ENCODE data around the gene TMEM117.
"Not testable (repeated sequence)": the region's sequence is repeated elsewhere in the genome, so short reads cannot be mapped to it uniquely, and the experiment has no call there.

TMEM117 gene

GRCh38 chr12:44299524-44299923, 463.6 kb downstream of the TMEM117 start:
- no peak for DNase-seq (ENCODE audit: low spot score)

- DNase-seq (ENCODE audit: low spot score), result no peak
Observed at GRCh38 chr12:44307506-44308168, 471.8 kb downstream of the TMEM117 start.

DNA sequence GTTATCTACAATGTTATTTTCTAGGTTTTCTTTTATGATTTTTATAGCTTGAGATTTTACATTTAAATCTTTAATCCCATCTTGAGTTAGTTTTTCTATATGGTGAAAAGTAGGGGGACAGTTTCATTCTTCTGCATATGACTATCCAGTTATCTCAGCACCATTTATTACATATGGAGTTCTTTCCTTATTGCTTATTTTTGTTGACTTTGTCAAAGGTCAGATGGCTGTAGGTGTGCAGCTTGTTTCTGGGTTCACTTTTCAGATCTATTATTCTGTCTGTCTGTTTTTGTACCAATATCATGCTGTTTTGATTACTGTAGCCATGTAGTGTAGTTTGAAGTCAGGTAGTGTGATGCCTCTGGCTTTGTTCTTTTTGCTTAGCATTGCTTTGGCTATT, 477.3 kb downstream of the TMEM117 start:
- no peak for DNase-seq (ENCODE audit: low spot score)

GRCh38 chr12:44314007-44314500, 478.2 kb downstream of the TMEM117 start:
- DNase-seq (ENCODE audit: low spot score), result no peak

GRCh38 chr12:44317651-44318126, 481.8 kb downstream of the TMEM117 start:
- DNase-seq (ENCODE audit: low spot score), result no peak

DNA sequence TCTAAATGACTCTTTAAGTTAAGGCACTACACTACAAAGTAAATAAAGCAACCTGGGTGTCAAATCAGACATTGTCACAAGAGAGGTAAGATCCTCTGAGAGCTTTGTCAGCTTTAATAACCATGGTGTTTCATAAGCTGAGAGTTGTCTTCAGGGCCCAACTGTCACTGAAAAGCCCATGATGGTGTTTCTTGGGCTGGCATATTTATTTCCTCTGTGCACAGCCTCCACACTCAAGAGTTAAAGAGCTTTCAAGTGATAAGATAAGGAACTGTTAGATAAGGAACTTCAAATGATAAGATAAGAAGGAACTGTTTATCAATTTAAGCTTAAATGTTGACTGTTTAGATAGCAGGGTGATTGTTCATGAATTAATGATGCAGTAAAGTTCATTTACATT, 495.4 kb downstream of the TMEM117 start:
- no peak for DNase-seq (ENCODE audit: low spot score)

- DNase-seq (ENCODE audit: low spot score), result no peak
Observed at GRCh38 chr12:44334347-44334746, 498.5 kb downstream of the TMEM117 start.

- DNase-seq (ENCODE audit: low spot score), result no peak
Observed at GRCh38 chr12:44335030-44335429, 499.1 kb downstream of the TMEM117 start.

DNA sequence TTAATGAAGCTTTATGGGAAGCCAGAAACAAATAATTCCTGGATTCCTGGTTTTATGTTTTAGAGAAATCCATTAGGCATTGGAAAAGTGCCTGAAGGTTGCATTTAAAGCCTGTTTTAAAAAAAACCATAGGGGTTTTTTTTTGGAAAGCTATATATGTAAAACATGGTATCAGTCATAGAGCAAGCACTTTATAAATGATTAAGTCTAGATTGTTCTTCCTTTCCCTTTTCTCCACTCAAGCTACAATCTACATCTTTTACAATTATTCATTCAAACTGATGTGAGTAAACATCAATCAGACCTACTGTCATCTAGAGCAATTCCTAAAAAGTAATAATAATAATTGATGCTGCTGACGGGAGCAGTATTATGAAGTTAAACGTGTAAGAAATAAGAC, 500.7 kb downstream of the TMEM117 start:
- DNase-seq (ENCODE audit: low spot score), result no peak

GRCh38 chr12:44342371-44342770, 506.5 kb downstream of the TMEM117 start:
- DNase-seq (ENCODE audit: low spot score), result no peak

DNA sequence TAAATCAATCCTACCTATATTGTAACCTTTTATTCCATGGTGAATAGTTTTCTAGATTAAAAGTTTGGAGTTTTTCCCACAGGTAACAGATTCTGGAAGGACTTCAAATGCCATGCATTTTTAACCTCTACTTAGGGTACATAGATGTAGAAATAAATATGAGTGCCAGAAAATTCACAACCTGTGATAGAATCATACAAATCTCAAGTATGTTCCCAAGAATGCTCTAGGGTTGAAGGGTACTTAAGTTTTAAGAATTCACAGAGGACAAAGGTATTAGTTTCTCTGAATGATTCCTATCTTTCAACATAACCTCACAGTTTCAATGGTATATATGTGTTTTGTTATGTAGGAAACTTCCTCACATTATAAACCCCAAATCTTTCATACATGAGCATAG, 511.3 kb downstream of the TMEM117 start:
- DNase-seq (ENCODE audit: low spot score), result no peak

DNA sequence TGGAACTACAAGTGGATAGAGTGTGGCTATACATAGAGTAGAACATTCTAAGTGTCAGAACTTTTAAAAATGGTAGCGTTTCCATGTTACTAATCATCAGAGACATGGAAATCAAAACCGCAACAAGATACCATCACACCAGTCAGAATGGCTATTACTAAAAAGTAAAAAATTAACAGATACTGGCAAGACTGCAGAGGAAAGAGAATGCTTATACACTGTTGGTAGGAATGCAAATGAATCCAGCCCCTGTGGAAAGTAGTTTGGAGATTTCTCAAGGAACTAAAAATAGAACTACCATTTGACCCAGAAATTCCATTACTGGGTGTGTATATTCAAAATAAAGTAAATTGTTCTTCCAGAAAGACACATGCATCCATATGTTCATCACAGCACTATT, 521.6 kb downstream of the TMEM117 start:
- DNase-seq (ENCODE audit: low spot score), result no peak

DNA sequence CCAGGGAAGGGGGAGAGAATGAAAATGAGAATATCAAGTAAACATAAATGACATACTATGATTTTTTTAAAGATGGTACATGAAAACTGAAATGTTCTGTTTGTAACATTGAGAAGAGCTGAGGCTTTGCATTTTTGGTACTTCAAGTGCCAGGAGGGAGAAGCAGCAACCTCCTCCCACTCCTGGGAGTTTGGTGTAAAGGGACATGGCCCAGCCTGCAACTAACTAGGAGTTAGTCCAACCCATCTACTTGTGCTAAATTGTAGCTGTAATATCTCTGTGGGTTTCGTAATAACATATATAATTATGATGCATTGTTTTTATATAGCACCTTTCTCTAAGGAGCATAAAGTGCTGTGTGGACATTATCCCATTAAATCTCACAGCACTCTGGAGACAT, 522.8 kb downstream of the TMEM117 start:
- DNase-seq (ENCODE audit: low spot score), result no peak

DNA sequence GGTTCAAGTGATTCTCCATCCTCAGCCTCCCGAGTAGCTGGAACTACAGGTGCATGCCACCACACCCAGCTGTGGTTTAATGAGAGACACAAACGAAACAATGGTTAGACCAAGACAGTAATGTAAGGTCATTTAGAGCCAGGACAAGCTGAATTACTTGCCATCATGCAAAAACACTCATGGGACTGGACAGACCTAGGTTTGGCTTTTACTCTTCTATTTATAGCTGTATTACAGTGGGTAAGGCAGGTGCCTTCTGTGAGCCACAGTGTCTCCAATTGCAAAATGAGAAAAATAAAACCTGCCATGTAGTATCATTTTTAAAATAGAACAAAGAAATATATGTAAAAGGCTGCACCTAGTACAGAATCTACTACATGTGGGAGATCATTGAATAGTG, 527.1 kb downstream of the TMEM117 start:
- DNase-seq (ENCODE audit: low spot score), result no peak

- DNase-seq (ENCODE audit: low spot score), result no peak
Observed at GRCh38 chr12:44367136-44367535, 531.3 kb downstream of the TMEM117 start.

DNA sequence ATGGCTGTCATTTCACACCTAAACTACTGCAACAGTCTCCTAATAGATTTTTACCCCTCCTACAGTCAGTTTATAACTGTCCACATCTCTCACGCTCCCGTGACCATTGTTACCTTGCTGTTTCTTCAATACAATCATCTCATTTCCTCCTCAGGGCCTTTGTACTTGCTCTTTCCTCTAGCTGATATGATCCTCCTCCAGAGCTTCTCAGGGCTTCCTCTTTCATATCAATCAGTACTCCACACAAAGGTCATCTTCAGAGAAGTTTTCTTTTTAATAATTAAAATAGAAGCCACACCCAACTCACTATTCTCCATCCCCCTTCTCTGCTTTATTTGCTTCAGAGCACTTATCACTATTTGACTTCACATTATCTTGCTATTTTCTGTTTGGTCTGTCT, 532.0 kb downstream of the TMEM117 start:
- DNase-seq (ENCODE audit: low spot score), result no peak

DNA sequence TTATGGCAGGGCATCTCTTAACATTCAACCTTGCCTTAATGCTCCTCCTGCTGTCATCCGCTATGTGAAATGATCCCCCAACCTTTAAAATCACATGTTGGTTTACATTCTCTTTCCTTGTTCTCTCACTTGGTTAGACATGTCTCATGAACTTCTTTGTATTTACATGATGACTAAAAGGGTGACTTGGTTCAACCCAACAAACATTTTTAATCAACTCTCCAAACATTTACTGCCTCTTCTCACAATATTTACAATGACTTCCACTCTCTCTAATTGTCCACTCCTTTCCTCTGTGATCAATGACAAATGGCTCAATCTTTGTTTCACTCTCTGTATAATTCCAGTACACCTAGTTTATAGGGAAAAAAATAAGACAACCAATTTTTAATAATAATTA, 534.1 kb downstream of the TMEM117 start:
- DNase-seq (ENCODE audit: low spot score), result no peak

GRCh38 chr12:44370982-44371381, 535.1 kb downstream of the TMEM117 start:
- no peak for DNase-seq (ENCODE audit: low spot score)

GRCh38 chr12:44372259-44372658, 536.4 kb downstream of the TMEM117 start:
- DNase-seq (ENCODE audit: low spot score), result no peak

DNA sequence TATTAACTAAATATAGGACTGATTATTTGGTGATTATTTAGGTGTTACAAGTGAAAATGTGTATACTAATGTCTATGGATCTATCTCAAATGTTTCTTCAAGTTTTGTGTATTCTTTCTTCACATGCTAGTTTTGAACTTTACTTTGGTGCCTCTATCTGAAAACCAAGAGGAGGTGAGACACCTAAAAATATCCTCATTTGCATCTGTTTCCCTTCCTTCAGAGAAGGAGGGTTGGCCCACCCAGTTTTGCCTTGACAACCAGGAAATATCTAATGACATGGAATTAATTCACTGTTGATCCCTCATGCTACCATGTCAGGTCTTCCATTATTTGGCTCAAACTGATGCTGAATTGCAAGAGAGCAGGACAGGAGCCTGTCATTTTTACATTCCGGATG, 539.8 kb downstream of the TMEM117 start:
- no peak for DNase-seq (ENCODE audit: low spot score)

DNA sequence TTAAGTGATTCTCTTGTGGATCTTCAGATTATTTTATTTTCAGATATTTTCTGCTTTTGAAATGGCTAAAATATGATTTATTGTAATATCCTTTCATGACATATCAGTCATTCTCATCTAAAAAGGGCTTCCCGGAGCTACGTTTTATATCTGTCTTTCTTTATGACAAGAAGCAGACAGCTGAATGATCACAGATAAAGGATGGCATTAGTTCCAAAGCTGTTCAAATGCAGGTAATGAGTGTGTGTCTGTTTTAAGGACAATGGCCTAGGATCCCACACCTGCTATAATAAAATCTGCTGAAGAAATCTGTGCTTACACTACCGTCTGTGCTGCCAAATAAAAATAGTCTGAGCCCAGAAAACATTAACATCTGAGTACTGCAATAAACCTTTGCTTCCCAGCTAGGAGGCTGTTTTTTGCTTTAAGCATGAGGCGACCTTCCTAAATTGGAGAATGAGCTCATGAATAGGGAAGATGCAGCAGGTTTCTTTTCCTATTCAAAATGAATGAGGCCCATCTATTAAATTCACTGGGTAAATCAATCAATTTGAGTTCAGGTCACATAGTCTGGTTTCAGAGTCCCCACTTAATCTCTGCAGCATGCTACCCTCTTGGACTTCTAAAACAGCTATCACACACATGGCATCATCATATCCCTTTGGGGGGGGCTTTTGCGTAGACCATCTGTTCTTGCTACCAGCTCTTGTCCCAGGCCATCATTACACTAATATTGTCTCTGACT, 541.7 kb downstream of the TMEM117 start:
- DNase-seq (ENCODE audit: low spot score), result no peak

DNA sequence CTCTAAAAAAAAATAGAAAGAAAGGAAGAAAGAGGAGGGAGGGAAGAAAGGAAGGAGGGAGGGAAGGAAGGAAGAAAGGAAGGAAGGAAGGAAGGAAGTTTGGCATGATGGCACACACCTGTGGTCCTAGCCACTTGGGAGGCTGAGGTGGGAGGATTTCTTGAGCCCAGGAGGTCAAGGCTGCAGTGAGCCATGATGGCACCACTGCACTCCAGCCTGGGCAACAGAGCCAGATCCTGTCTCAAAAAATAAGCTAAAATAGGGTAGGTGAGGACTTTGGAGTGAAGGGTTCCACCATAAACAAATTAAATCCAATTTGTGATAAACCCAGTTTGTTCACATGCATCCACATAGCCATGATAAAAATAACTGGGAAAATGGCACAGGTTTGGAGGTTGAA, 543.2 kb downstream of the TMEM117 start:
- DNase-seq (ENCODE audit: low spot score), result not testable (repeated sequence)

DNA sequence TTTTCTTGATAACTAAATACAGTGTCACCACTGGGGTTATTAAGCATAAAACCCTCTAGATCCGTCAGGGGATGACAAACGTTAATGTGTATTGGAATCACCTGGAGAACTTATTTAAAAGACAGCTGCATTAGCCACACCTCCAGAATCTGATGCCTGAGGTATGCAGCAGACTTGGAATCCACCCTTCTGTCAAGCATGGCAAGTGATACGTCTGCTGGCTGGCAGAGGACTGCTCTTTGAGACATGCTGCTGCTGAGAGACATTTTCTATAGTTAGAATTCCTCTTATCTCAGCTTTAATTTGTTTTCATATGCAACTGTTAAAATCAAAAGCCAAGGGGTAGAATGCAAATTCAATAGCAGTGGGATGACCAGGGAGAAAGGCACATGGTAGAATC, 544.0 kb downstream of the TMEM117 start:
- no peak for DNase-seq (ENCODE audit: low spot score)

DNA sequence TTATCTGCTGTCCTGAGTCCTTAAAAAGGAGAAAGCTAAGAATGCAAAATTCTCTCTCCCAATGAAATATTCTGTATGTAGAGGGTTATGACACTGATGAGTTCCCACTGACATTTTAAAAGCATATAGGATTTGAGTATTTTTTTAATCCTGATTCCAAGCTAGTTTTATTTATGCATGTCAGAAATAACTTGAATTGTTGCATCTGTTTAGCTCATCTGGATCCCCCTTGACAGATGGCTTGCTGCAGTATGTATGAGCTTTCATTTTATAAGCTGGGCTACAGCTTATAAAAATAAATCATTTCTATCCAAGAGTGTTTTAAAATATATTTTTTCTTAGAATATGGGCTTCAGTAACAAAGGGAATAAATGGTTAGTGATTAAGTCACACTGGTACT, 545.0 kb downstream of the TMEM117 start:
- no peak for DNase-seq (ENCODE audit: low spot score)
